ENCODE measurements around the gene TBL1Y.

- TF ChIP-seq SUZ12 (IDR thresholded peaks at IDR 0.05; ENCODE audit: extremely low read depth, insufficient read depth, insufficient read length) (no peak), ZNF274 (IDR thresholded peaks at IDR 0.05; ENCODE audit: low read depth, low read length) (no peak)
These were observed 61.9 kb downstream of the TBL1Y start for GRCh38 chrY:6972271-6972887.

Data from NT2/D1 (cell line).